Activated CD4-positive, alpha-beta T cell treated with anti-CD3 and anti-CD28 coated beads for 1 hour (primary cell): ENCODE data around the gene GATA3.

Experiments used
- DNase-seq: peaks from one replicate; pipeline ENCODE4 v3.0.0-alpha.2; 2020

Gene GATA3

GRCh38 chr10:8052341-8052955 is 2.0 kb upstream of the GATA3 start:
- DNase-seq = no peak

DNA sequence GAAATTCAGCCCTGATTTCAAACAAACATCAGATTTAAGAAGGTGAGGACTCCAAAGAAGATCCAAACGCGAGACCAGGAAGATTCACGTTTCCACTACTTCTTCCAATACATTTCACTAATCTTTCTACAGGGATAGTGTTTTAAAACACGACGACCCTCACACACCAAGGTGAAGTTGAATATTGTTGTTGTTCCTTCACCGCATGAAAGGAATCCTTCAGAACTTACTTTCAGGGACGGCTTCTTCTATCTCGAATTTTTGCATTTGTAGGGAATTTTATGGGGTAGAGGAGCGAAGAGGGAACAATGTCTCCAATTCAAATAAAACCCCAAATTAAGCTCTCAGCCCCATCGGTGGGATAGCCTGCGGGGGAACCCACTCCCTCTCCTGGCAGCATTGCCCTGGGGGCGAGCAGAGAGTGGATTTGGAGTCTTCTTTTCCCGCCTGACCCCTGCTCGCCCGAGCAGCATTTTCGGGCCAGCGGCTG is 1.5 kb upstream of the GATA3 start:
- no peak for DNase-seq

DNA sequence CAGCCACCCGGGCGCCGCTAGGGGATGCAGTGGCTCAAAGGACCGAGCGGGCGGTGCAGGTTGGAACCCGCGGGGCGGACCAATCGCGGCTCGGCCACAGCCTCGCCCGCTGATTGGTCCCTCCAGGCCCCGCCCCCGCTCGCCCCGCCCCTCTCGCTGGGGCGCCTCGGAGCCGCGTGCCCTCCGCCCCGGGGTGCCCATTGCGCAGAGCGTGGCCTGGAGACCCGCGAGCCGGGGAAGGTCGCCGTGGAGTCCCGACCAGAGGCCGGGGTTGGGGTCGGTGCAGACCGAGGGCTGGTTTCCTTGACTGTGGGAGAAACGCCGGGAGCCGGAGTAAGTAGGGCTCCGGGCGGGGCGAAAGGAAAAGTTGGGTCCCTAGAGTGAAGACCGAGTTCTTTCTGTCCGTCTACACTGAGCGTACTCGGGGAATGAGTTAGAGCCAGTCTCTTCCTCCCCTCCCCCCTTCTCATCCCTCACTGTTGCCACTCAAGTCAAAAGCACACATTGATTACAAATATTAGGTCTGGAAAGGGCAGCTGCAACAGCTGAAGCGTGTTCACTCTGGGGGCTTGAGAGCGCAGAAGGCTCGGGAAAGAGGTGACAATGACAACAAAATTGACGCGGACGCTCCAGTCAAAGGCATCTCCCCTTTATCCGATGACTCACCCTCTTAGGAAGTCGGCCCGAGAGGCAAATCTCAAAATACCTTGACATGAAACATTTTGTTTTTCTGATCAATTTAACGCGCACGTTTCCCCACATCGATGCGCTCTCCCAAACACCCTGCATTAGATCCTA is 843 bp upstream of the GATA3 start:
- peak; percentile 88 for DNase-seq

DNA sequence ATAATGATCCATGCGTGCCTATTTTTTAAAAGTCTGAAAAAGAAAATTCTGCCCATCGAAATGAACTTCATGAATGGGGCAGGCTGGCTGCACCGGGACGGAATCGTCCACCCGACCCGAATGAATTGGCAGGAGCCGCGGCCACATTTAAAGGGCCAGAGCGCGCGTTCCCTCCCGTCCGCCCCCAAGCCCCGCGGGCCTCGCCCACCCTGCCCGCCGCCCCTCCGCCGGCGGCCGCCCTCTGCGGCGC is 319 bp upstream of the GATA3 start:
- no peak for DNase-seq

DNA sequence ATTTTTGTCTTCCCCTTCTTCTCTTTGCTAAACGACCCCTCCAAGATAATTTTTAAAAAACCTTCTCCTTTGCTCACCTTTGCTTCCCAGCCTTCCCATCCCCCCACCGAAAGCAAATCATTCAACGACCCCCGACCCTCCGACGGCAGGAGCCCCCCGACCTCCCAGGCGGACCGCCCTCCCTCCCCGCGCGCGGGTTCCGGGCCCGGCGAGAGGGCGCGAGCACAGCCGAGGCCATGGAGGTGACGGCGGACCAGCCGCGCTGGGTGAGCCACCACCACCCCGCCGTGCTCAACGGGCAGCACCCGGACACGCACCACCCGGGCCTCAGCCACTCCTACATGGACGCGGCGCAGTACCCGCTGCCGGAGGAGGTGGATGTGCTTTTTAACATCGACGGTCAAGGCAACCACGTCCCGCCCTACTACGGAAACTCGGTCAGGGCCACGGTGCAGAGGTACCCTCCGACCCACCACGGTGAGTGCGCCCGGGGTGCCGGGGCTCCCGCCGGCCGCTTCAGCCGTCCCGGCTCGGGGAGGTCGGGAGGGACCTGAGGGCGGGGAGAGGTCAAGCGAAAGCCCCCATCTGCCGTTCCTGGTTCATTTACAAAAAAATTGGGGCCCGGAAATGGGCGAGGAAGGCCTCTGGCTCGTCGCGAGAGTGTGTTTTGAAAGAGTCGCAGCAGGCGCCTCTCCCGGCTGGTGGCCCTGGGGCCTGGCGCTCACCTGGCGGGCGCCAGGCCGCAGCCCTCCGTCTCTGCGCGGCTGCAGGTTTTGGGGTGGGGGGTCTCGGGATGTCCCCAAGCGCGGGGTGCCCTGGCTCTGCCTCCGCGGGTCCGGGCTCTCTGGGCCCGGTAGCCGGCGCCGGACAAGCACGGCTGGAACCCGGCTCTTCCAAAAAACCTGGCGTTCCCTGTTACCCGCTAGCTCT is 1.2 kb downstream of the GATA3 start:
- DNase-seq = no peak

- DNase-seq = no peak
Measured at GRCh38 chr10:8056378-8056777, 1.9 kb downstream of the GATA3 start.

DNA sequence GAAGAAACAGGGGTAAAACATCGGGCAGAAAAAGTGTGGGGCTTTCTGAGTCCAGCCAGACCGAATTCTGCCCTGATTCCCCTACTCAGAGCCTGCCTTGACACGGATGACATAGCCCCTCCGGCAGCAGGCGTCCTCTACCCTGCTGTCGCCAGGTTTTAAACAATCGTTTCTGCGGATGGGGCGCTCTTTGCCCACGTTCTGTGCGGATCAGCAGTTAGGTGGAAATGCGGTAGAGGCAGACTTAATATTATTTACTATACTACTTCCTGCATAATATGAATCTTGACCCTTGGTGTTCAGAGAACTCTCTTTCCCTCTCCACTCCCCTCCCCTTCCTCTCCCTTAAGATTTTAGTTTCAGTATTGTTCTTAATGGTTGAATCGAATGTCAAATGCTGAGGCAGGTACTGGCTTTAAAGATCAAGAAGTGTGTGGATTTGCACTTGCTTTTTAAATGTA is 2.4 kb downstream of the GATA3 start:
- no peak for DNase-seq

GRCh38 chr10:8057636-8058273 is 3.3 kb downstream of the GATA3 start:
- no peak for DNase-seq

- no peak for DNase-seq
Measured at GRCh38 chr10:8058274-8059111, 4.0 kb downstream of the GATA3 start.

- no peak for DNase-seq
Measured at GRCh38 chr10:8059191-8059936, 4.9 kb downstream of the GATA3 start.

DNA sequence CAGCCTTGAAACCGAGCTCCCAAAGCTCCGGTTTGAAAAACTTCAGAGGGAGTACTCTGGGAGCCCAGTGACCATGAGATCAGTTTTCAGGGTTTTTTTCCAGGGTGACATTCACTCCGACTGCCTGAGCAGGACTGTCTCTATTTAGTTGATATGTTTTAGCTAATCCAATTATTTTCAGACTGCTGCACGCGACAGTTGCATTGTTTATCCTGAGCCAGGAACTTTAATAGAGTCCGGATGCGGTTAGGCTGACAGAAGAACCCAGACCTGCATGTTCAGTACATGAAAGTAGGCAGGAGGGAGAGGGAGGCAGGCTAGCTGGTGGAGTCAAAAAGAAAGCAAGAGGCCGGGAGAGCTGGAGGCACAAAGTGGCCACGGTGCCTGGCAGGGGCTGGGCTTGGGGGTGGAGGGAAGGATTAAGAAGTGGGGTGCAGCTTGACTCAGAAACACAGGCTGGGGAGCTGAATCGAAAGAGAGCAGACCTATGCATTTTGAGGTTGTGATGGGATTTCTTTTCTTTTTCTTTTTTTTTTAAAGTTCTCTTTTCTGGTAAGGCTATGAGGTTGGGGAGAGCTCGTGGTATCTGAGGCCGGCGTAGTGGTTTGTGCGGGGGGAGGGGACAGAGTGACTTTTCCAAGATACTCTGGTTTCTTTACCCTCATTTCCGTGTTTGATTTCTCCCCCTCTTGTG is 5.7 kb downstream of the GATA3 start:
- DNase-seq = no peak

GRCh38 chr10:8060704-8061121 is 6.2 kb downstream of the GATA3 start:
- DNase-seq = no peak

GRCh38 chr10:8061274-8062211 is 7.1 kb downstream of the GATA3 start:
- no peak for DNase-seq

- DNase-seq = no peak
Measured at GRCh38 chr10:8063128-8063908, 8.8 kb downstream of the GATA3 start.

- no peak for DNase-seq
Measured at GRCh38 chr10:8063935-8064334, 9.4 kb downstream of the GATA3 start.

- DNase-seq = no peak
Measured at GRCh38 chr10:8064436-8064835, 9.9 kb downstream of the GATA3 start.

DNA sequence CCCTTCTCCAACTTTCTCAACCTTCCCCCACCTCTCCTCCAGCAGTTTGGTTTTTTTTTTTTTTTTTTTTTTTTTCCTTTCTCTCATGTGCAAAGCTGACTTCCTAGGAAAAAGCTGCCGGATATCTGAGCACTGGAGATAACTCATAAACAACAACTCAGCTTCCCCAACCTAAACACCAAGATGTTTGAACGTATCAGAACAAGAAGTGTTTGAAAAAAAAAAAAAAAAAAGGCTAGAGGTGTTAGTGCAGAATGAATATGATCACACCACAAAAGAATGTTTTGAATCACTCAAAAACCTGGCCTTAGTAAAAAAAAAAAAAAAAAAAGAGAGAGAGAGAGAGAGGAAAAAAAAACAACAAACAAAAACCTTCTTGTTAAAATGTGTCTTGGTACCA is 11.2 kb downstream of the GATA3 start:
- no peak for DNase-seq

GRCh38 chr10:8066124-8066523 is 11.6 kb downstream of the GATA3 start:
- no peak for DNase-seq

DNA sequence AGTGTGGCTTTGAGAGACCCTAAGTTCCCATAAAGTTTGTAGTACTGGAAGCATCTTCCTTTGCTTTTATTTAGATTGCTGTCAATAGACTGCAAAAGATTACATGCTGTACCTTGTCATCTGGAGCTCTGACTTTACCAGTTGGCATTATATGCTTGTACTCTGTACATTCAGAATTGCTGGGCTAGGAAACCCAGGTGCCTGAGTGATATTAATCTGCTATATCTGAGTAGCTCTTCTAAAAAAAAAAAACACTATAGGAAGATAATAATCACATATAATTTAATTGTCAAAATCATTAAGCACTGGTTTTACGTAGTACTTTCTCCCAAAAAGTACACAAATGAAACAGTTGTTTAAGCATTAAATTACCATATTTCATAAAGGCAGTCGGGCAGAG is 12.3 kb downstream of the GATA3 start:
- no peak for DNase-seq
